Stimulated activated CD4-positive, alpha-beta T cell treated with anti-CD3 and anti-CD28 coated beads, TNF-alpha, amount 100 ng/mL, for 1 hour (primary cell): ENCODE data around the gene AMBP.
"Not testable (repeated sequence)": the region's sequence is repeated elsewhere in the genome, so short reads cannot be mapped to it uniquely, and the experiment has no call there.

ENCODE experiments used
- DNase-seq, 3 donors: peaks; one replicate each; pipeline ENCODE4 v3.0.0-alpha.2; 2020; ENCODE audit warnings: low read depth in 3 of 3, low spot score in 1 of 3

Gene AMBP

GRCh38 chr9:114053246-114054005, 24.7 kb downstream of the AMBP start:
- no peak for DNase-seq

- no peak for DNase-seq
Measured at GRCh38 chr9:114051706-114052105, 26.4 kb downstream of the AMBP start.

- DNase-seq: no peak
Measured at GRCh38 chr9:114051281-114051680, 26.8 kb downstream of the AMBP start.

- DNase-seq: no peak
Measured at GRCh38 chr9:114050646-114051045, 27.5 kb downstream of the AMBP start.

GRCh38 chr9:114050226-114050568, 27.9 kb downstream of the AMBP start:
- DNase-seq: no peak

GRCh38 chr9:114049441-114050225, 28.5 kb downstream of the AMBP start:
- no peak for DNase-seq

- no peak for DNase-seq
Measured at GRCh38 chr9:114048533-114049415, 29.3 kb downstream of the AMBP start.

GRCh38 chr9:114047717-114048116, 30.4 kb downstream of the AMBP start:
- DNase-seq: no peak

GRCh38 chr9:114046875-114047274, 31.2 kb downstream of the AMBP start:
- no peak for DNase-seq

- no peak for DNase-seq
Measured at GRCh38 chr9:114046237-114046755, 31.8 kb downstream of the AMBP start.

GRCh38 chr9:114043660-114044059, 34.4 kb downstream of the AMBP start:
- not testable (repeated sequence) for DNase-seq

- no peak for DNase-seq
Measured at GRCh38 chr9:114039484-114039883, 38.6 kb downstream of the AMBP start.

GRCh38 chr9:114038724-114039313, 39.3 kb downstream of the AMBP start:
- DNase-seq: no peak

- no peak for DNase-seq
Measured at GRCh38 chr9:114037961-114038723, 40.0 kb downstream of the AMBP start.

GRCh38 chr9:114037249-114037648, 40.9 kb downstream of the AMBP start:
- DNase-seq: no peak

GRCh38 chr9:114035845-114036801, 42.0 kb downstream of the AMBP start:
- DNase-seq: no peak

GRCh38 chr9:114035221-114035844, 42.8 kb downstream of the AMBP start:
- no peak for DNase-seq

GRCh38 chr9:114034661-114035062, 43.4 kb downstream of the AMBP start:
- DNase-seq: no peak

GRCh38 chr9:114034196-114034595, 43.9 kb downstream of the AMBP start:
- no peak for DNase-seq
